Peyer's patch (tissue), 4 donors: Measurements from ENCODE around the gene FKRP. TPM values are rescaled to one million over a fixed set of nuclear protein-coding genes. Genes with fewer than 3 reads are reported as not detected.
"Not testable (repeated sequence)": the region's sequence is repeated elsewhere in the genome, so short reads cannot be mapped to it uniquely, and the experiment has no call there.

Source experiments
- DNase-seq, 3 donors: peaks; one replicate each; pipeline ENCODE4 v3.0.0-alpha.2; 2017 to 2019
- H3K27ac ChIP-seq, 4 donors: fragments of 200-600 bp; sonication (generic); one replicate each; pipeline ENCODE4 v1.5.1; 2016 to 2019
- H3K27me3 ChIP-seq, 2 donors: fragments of 200-600 bp; sonication (generic); one replicate each; pipeline ENCODE4 v1.5.1; 2019
- H3K36me3 ChIP-seq, 3 donors: fragments of 200-600 bp; sonication (generic); one replicate each; pipeline ENCODE4 v1.5.1; 2016 to 2019
- H3K4me1 ChIP-seq, 4 donors: fragments of 200-600 bp; sonication (generic); one replicate each; pipeline ENCODE4 v1.5.1; 2016 to 2019
- H3K4me3 ChIP-seq, 4 donors: fragments of 200-600 bp; sonication (generic); 1 replicate in 3 of 4; 2 replicates in 1 of 4; pipeline ENCODE4 v1.5.1; 2016 to 2019; ENCODE audit warnings: mild to moderate bottlenecking in 1 of 4
- H3K9me3 ChIP-seq, 4 donors: fragments of 200-600 bp; sonication (generic); one replicate each; pipeline ENCODE4 v1.5.1; 2016 to 2019; ENCODE audit warnings: mild to moderate bottlenecking in 1 of 4
- CTCF ChIP-seq, 6 experiments: fragments of 450-650 bp in 4 of 6; fragments of 200-600 bp in 2 of 6; sonication (generic) in 1 of 6; IDR thresholded peaks; one replicate each; pipeline ENCODE4 v1.5.1; 2017 to 2019; ENCODE audit warnings: antibody characterized with exemption in 6 of 6, mild to moderate bottlenecking in 3 of 6, moderate library complexity in 1 of 6
- POLR2A ChIP-seq, 2 donors: fragments of 450-650 bp; IDR thresholded peaks; one replicate each; pipeline ENCODE4 v1.5.1; 2017; ENCODE audit warnings: antibody characterized with exemption in 2 of 2, mild to moderate bottlenecking in 2 of 2, moderate library complexity in 2 of 2
- total RNA-seq, 4 donors: library from RNA; depleted of rRNA; stranded (reverse); fragments of >200 nt; gene quantifications; one replicate each; pipeline ENCODE4 v1.1.0, GENCODE V29; 2016

The FKRP gene
- total RNA-seq, 4 donors from 2014 or later = 9.1 to 18.6 (median 15.3) TPM

- Histone ChIP-seq H3K36me3 (peaks cover 0 to 61% (median 0%) of the 10 kb centered on the region in 3 donors), H3K27me3 (no peaks in the 10 kb centered on the region), H3K9me3 (no peaks in the 10 kb centered on the region), H3K4me1 (no peaks in the 10 kb centered on the region), H3K27ac (no peak overlapping the region), H3K4me3 (no peak overlapping the region)
- TF ChIP-seq POLR2A (IDR thresholded peaks at IDR 0.05) (no peak), CTCF (IDR thresholded peaks at IDR 0.05) (no peak)
- DNase-seq = no peak
Observed at GRCh38 chr19:46775642-46776258, 29.9 kb downstream of the FKRP start.

GRCh38 chr19:46776927-46777911, 31.4 kb downstream of the FKRP start:
- peak in 1 of 3 donors; percentile 56 for DNase-seq
- Histone ChIP-seq H3K4me1 (no peaks in the 10 kb centered on the region), H3K9me3 (no peaks in the 10 kb centered on the region), H3K27me3 (no peaks in the 10 kb centered on the region), H3K27ac (no peak overlapping the region), H3K4me3 (no peak overlapping the region), H3K36me3 (peaks cover 0 to 75% (median 0%) of the 10 kb centered on the region in 3 donors)
- no peak for TF ChIP-seq CTCF (IDR thresholded peaks at IDR 0.05)
- TF ChIP-seq POLR2A (IDR thresholded peaks at IDR 0.05) = no peak

GRCh38 chr19:46777956-46778645, 32.2 kb downstream of the FKRP start:
- peak overlapping the region in 1 of 4 donors; percentile 13 for H3K27ac ChIP-seq
- H3K9me3 ChIP-seq, H3K27me3 ChIP-seq, H3K4me3 ChIP-seq, H3K4me1 ChIP-seq, DNase-seq: not testable (repeated sequence)
- peaks cover 0 to 84% (median 0%) of the 10 kb centered on the region in 3 donors for H3K36me3 ChIP-seq

GRCh38 chr19:46782355-46783019, 36.6 kb downstream of the FKRP start:
- Histone ChIP-seq H3K4me1 (peaks cover 0 to 33% (median 16%) of the 10 kb centered on the region in 4 donors), H3K36me3 (peaks cover 0 to 57% (median 0%) of the 10 kb centered on the region in 3 donors), H3K27ac (no peak overlapping the region), H3K27me3 (no peaks in the 10 kb centered on the region), H3K9me3 (no peaks in the 10 kb centered on the region), H3K4me3 (no peak overlapping the region)
- no peak for DNase-seq
- TF ChIP-seq POLR2A (IDR thresholded peaks at IDR 0.05) (no peak), CTCF (IDR thresholded peaks at IDR 0.05) (no peak)

- TF ChIP-seq POLR2A (IDR thresholded peaks at IDR 0.05) (no peak), CTCF (IDR thresholded peaks at IDR 0.05) (no peak)
- DNase-seq = no peak
- Histone ChIP-seq H3K4me1 (peaks cover 0 to 33% (median 16%) of the 10 kb centered on the region in 4 donors), H3K9me3 (no peaks in the 10 kb centered on the region), H3K4me3 (no peak overlapping the region), H3K36me3 (peaks cover 0 to 47% (median 0%) of the 10 kb centered on the region in 3 donors), H3K27ac (peak overlapping the region in 2 of 4 donors; percentile 80 to 96), H3K27me3 (no peaks in the 10 kb centered on the region)
Observed at GRCh38 chr19:46783670-46784069, 37.8 kb downstream of the FKRP start.
